ENCODE measurements around the gene WNT7A.

Gene WNT7A

GRCh38 chr3:13770170-13771169 is 109.4 kb downstream of the WNT7A start:
- no peak for TF ChIP-seq CTCF (IDR thresholded peaks at IDR 0.05; ENCODE audit: control insufficient read depth, insufficient read depth, low read depth, low read length, missing control alignments)
- no peak overlapping the region for H3K4me3 ChIP-seq (ENCODE audit: control insufficient read depth, low read depth, low read length)
- no peak for DNase-seq (ENCODE audit: low read depth)

DNA sequence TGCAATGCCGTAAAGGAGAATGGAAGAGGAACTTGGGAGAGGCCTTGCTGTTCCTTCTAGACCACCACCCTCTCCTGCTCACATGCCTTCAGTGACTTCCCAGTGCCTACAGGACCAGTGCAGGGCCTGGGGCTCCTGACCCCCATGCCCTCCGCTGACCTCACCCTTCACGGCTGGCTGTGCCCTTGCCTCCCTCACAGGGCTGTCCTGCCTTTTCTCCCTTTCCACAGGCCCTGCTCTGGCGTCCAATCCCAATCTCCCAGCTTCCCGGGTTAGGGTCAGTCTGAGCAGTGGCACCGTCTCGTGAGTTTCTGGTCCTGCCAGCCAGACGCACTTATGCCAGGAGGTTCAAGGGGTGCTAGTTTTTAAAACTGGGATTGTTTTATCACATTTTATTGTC is 110.4 kb downstream of the WNT7A start:
- H3K4me3 ChIP-seq (ENCODE audit: control insufficient read depth, low read depth, low read length), result no peak overlapping the region
- no peak for TF ChIP-seq CTCF (IDR thresholded peaks at IDR 0.05; ENCODE audit: control insufficient read depth, insufficient read depth, low read depth, low read length, missing control alignments)
- DNase-seq (ENCODE audit: low read depth), result no peak

DNA sequence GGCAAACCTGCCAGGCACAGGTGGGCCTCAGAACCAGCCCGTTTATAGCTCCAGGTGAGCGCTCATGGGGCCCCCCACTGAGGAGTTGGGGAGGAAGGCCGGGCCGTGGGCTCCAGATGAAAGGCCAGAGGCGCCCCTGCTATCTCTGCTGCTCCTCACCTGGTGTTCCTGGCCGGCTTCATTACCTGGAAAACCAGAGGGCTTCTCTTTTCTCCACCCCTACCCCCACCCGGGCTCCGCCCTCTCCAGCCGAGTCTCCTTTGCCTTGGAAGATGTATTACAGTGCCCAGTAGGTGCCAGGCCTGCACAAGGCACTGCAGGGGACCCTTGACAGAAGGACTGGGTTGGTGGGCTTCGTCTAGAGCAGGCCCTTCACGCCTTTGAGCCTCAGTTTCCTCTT is 111.4 kb downstream of the WNT7A start:
- TF ChIP-seq CTCF (IDR thresholded peaks at IDR 0.05; ENCODE audit: control insufficient read depth, insufficient read depth, low read depth, low read length, missing control alignments), result no peak
- no peak for DNase-seq (ENCODE audit: low read depth)
- H3K4me3 ChIP-seq (ENCODE audit: control insufficient read depth, low read depth, low read length), result no peak overlapping the region

GRCh38 chr3:13767896-13768295 is 112.0 kb downstream of the WNT7A start:
- H3K4me3 ChIP-seq (ENCODE audit: control insufficient read depth, low read depth, low read length), result no peak overlapping the region
- TF ChIP-seq CTCF (IDR thresholded peaks at IDR 0.05; ENCODE audit: control insufficient read depth, insufficient read depth, low read depth, low read length, missing control alignments), result no peak
- DNase-seq (ENCODE audit: low read depth), result no peak

DNA sequence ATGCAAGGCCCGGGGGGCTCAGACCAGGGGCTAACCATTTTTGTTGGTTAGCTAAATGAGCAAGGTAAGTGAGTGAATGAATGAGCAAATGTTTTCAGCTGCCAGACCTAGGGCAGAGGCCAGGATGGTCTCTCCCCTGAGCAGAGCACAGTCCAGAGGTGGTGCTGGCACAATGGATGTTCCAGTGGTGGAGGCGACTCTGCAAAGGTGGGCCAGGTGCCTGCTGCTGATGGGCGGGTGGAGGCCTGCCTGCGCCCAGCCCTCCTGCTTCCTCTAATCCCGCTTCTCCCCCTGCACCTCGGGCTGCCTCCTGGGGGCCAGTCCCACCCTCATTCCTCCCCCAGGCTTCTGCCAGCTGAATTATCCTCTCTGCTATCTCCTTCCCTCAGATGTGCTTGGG is 112.8 kb downstream of the WNT7A start:
- DNase-seq (ENCODE audit: low read depth), result no peak
- no peak overlapping the region for H3K4me3 ChIP-seq (ENCODE audit: control insufficient read depth, low read depth, low read length)
- no peak for TF ChIP-seq CTCF (IDR thresholded peaks at IDR 0.05; ENCODE audit: control insufficient read depth, insufficient read depth, low read depth, low read length, missing control alignments)
